HG03064 (cell line): ENCODE measurements around the gene PEA15.
A peak's percentile ranks its signal among the peaks of the same experiment; 100 is the strongest.

Experiments
- ATAC-seq: cut with Tn5 transposase; IDR thresholded peaks from one replicate; pipeline ENCODE4 v1.9.1; 2021; ENCODE audit warnings: low read depth; ENCODE audit not compliant: unreplicated experiment

The PEA15 gene

GRCh38 chr1:160236806-160237205, 31.6 kb downstream of the PEA15 start:
- ATAC-seq = no peak

GRCh38 chr1:160237558-160237957, 32.4 kb downstream of the PEA15 start:
- ATAC-seq = no peak

DNA sequence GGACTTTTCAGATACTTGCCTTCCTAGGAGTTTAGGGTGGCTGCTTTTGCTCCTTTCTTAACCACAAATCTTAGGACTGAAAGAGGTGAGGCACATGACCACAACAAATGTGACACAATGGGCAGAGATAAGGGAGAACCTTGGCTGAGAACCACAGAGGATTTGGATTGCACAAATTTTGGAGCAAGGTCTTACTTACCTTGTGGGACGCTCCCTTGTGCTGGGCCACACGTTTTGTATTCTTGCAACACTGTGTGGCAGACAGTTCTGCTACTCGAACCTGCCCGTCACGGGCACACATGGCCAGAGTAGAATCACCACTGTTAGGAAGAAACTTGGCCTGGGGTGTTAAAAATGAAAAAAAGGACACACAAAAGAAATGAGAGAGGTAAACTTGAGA, 33.2 kb downstream of the PEA15 start:
- ATAC-seq = no peak

DNA sequence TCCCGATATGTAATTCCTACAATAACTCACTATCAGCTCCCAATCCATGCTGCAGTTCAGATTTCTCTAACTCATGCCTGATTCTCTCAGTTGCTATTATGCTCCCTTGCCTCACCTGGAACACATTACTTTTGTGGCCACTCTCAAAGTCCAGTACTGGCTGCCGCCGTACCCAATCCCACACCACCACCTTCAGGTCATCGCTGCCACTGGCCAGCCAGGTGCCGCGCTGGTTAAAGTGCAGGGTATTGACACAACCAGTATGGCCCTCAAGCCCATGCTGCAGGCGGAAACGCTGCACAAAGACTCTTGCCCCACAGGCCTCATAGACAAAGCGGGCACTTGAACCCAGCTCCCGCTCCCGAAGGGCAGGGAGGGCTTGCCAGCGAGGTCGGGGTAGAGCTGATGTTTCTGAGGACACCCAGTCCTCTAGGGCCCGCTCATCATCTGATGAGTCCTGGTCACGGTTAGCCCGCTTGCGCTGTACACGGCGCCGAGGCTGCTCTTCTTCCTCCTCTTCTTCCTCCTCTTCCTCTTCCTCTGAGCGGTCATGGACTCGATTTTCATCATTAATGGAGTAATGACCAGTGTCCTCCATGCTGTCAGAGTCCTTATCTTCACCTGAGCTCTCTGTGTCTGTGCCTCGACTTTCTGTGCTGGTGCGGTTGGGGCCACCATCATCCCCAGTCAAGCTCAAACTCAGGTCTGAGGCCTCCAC, 34.6 kb downstream of the PEA15 start:
- no peak for ATAC-seq

DNA sequence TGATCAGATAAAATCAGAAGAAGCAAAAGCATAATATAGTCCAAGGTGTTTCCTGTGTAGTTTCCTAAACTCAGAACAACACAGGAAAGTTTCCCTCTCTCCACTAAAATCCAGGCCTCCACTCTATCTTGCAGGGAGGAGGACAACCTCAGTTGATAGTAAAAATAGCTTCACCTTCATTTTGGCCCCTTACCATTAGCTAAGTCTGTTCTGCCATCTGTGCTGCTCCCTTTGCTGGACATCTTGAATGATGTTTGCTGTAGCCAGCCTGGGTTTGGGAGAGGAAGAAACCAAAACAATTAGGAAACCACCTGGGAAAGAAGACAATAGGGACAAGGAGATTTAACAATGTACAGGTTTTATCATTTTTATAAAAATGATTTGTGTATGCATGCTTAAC, 38.6 kb downstream of the PEA15 start:
- ATAC-seq = no peak

DNA sequence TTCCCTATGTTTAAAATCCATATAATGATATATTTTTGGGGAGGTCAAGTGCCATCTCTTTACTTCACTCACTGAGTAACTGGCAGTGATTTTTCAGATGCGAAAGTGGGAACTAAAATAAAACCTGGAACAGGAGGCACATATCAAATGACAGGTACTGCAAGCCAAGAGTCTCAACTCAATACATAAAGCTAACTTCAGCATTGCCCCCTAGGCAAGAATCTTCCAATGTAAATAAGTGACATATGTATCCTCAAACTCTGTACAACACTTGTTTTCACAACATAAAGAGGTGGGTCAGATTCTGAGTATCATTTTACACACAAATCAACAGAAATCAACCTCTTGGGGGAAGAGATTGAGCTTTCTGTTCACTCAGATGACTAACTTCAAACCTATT, 39.0 kb downstream of the PEA15 start:
- ATAC-seq = no peak

DNA sequence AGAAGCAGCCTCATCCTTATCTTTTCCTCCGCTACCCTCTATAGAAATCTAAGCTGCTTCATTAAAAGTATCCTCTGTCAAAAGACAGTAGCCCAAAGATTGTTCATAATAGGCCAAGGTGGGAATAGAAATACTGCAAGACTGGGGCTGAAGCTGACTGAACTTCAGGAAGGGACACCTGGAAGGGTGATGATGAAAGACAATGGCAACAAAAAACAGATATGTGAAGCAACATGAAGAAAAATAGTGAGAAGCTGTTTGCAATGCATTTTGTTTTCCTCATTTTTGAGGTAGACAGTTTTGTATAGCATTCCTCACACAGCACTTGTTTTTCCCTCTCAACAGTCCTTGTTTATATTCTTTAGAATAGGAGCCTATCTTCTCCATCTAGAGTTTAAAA, 40.2 kb downstream of the PEA15 start:
- no peak for ATAC-seq

DNA sequence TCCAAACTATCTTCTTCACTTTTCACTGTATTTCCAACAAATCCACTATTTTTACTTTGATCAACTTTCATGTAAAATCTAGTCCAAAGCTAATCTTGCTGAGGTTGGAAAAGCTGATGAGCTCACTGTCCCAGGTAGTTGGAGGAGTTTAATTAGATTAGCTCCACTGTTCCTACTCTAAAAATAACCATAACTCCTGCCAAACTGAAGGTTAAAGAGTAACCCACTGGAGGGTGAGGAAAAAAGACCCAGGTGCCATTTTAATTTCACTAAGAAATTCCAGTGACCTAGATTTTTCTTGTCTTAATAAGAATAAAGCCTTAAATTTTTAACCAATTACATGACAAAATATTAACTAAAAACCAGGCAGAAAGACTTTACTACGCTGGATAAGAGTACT, 41.9 kb downstream of the PEA15 start:
- ATAC-seq = no peak

DNA sequence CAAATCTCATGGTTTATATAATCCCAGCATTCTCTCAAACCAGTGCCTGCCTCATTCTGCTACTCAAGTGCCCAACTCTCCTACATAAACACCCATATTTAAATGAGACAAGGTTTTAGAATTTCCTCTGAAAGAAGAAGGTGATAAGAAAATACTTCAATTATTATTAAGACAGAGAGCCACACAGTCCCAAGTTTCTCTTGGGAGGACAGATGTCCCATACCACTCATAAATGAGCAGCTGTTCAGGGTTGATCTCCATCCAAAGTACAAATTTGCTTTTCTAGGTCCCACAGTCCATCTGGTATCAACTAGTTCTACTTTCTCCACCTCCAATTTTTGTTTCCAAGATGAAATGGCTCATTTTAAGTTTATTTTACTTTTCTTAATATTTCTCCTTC, 45.8 kb downstream of the PEA15 start:
- ATAC-seq = no peak

- ATAC-seq = no peak
Observed at GRCh38 chr1:160251687-160252526, 46.7 kb downstream of the PEA15 start.

- ATAC-seq = no peak
Observed at GRCh38 chr1:160255781-160256300, 50.7 kb downstream of the PEA15 start.

DNA sequence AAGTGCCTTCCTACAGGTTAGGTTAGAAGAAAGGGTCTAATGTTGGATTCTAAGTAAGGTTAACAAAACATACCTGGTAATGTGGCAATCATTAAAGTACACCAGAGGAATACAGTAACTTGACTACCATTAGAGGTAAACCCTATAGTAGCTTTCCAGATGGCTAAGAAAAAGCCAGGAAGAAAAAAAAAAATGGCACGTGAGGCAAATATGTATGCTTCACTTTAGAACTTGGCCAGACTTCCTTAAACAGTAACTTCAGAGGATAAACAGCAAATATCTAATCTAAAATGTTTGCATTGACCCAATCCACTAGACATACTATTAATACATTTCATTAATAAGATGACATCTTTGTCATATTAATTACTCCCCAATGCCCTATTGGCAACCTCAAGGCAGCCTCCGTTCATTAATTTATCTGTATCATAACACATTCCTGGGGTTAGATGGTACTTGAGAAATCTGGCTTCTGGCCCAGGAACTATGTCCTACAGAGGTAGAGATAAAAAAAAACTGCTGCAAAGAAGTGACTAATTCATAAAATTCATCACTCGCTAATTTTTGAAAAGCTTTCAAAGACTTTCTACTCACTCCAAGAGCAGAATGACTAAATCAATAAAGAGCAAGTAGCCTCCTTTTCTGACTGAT, 51.3 kb downstream of the PEA15 start:
- no peak for ATAC-seq

- ATAC-seq = no peak
Observed at GRCh38 chr1:160257411-160258015, 52.3 kb downstream of the PEA15 start.

- no peak for ATAC-seq
Observed at GRCh38 chr1:160258177-160258798, 53.1 kb downstream of the PEA15 start.

DNA sequence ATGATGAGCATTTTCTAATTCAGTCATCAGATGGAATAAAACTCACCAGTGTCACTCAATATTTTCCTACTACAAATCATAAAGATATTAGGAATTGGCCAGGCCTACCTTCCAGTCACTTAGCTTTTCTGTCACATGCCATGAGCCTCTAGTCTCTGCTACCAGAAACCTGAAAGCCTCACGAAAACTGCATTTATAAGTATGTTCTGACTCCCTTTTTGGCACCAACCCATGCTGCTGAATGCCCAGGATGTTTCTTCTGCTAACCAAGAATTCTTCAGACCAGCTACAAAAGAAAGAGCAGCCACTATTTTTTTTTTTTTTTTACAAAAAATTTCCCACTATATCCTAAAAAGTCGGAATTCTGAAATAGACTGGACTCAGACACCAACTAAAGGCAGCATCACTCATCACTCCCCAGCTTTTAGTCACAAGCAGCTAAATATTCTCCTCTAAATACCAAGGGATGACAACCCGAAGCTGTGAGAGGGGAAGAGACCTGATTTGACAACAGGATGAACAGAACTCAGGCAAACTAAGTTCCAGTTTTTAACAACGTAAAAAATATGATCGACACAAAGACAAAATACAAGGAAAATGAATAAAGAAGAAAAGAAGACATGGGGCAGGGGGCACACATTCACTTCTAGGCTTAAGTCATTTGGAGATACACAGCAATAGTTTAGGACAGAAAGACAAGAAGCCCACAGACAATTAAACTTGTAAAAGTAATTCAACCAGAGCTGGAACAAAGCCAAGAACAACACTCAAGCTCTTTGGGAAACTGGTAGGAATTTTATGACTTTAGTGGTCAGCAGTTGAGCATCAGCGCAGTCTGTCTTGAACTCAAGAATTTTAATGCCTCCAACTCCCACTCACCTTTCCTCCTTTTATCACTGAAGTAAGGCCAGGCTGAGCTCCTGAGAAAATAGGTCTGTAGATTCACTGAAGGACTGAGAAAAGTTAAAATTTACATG, 55.5 kb downstream of the PEA15 start:
- no peak for ATAC-seq

DNA sequence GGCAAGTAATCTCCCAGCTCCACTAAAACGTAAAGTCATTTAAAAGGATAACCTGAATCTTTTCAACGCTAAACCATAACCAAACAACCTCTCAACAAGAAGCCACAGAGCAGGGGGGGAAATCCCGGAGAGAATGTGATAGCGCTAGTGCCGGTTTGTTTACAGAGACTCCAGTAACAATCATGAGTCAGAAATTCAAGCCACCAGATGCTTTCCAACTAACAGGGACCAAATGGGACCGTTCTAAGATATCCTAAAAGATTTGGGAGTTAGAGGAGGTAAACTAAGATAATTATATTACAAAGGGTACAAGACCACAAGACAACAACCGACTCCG, 56.3 kb downstream of the PEA15 start:
- peak; percentile 22 for ATAC-seq

GRCh38 chr1:160261893-160262794, 57.0 kb downstream of the PEA15 start, which contains the start of gene DCAF8:
DCAF8 (minus strand) TSS chr1:160262549; CDS start chr1:160244008, 18,541 bp downstream.
- peak; percentile 69 for ATAC-seq

GRCh38 chr1:160264795-160265307, 59.7 kb downstream of the PEA15 start:
- no peak for ATAC-seq
